Astrocyte (in vitro differentiated cells and primary cell): ENCODE results near the gene ELMO1. TPM values are rescaled to one million over a fixed set of nuclear protein-coding genes. Genes with fewer than 3 reads are reported as not detected.

Source experiments
- DNase-seq: peaks from one replicate; pipeline ENCODE4 v3.0.0-alpha.2; 2010; ENCODE audit warnings: low read depth
- FAIRE-seq: peaks from 2 replicates; lab custom pipeline; 2011; peaks lifted over from hg19 to GRCh38; lab: Jason Lieb, UNC
- H2AFZ ChIP-seq: 2 replicates; pipeline ENCODE4 v1.6.0; 2012; ENCODE audit warnings: low read depth, low read length, inconsistent platforms
- H3K27ac ChIP-seq: 2 replicates; pipeline ENCODE4 v1.5.1; 2011; ENCODE audit warnings: low read depth, low read length, inconsistent platforms
- H3K27me3 ChIP-seq: 2 replicates; pipeline ENCODE4 v1.6.0; 2011; ENCODE audit warnings: low read length, inconsistent platforms; ENCODE audit not compliant: insufficient read depth
- H3K36me3 ChIP-seq: 2 replicates; pipeline ENCODE4 v1.5.1; 2011; ENCODE audit warnings: low read length, inconsistent platforms; ENCODE audit not compliant: insufficient read depth
- H3K4me1 ChIP-seq: 2 replicates; pipeline ENCODE4 v1.5.1; 2011; ENCODE audit warnings: low read length, inconsistent platforms; ENCODE audit not compliant: insufficient read depth
- H3K4me2 ChIP-seq: 2 replicates; pipeline ENCODE4 v1.6.0; 2012; ENCODE audit warnings: low read length, inconsistent platforms
- H3K4me3 ChIP-seq: 2 replicates; pipeline ENCODE4 v1.5.1; 2011; ENCODE audit warnings: low read depth, mild to moderate bottlenecking, low read length, inconsistent platforms; ENCODE audit not compliant: insufficient read depth
- H3K79me2 ChIP-seq: 2 replicates; pipeline ENCODE4 v1.6.0; 2012; ENCODE audit warnings: mild to moderate bottlenecking, low read length, inconsistent platforms; ENCODE audit not compliant: insufficient read depth
- H3K9ac ChIP-seq: 2 replicates; pipeline ENCODE4 v1.6.0; 2012; ENCODE audit warnings: mild to moderate bottlenecking, low read length, inconsistent platforms
- H3K9me3 ChIP-seq: 2 replicates; pipeline ENCODE4 v1.5.1; 2012; ENCODE audit warnings: low read depth, mild to moderate bottlenecking, low read length, inconsistent platforms; ENCODE audit not compliant: insufficient read depth
- H4K20me1 ChIP-seq: 2 replicates; pipeline ENCODE4 v1.6.0; 2012; ENCODE audit warnings: low read length, inconsistent platforms; ENCODE audit not compliant: insufficient read depth
- H3K27ac Mint-ChIP-seq: one replicate; pipeline ENCODE4 v1.8.0; 2021; ENCODE audit warnings: mild to moderate bottlenecking, mixed read lengths; ENCODE audit not compliant: unreplicated experiment
- H3K27me3 Mint-ChIP-seq: one replicate; pipeline ENCODE4 v1.8.0; 2021; ENCODE audit warnings: low read depth, mixed read lengths; ENCODE audit not compliant: unreplicated experiment
- H3K36me3 Mint-ChIP-seq: one replicate; pipeline ENCODE4 v1.8.0; 2021; ENCODE audit warnings: low read depth, mixed read lengths; ENCODE audit not compliant: unreplicated experiment
- H3K4me1 Mint-ChIP-seq: one replicate; pipeline ENCODE4 v1.8.0; 2021; ENCODE audit warnings: low read depth, mixed read lengths; ENCODE audit not compliant: unreplicated experiment
- H3K4me3 Mint-ChIP-seq: one replicate; pipeline ENCODE4 v1.8.0; 2021; ENCODE audit warnings: mild to moderate bottlenecking, moderate library complexity, mixed read lengths; ENCODE audit not compliant: unreplicated experiment
- H3K9me3 Mint-ChIP-seq: one replicate; pipeline ENCODE4 v1.8.0; 2021; ENCODE audit warnings: mild to moderate bottlenecking, mixed read lengths; ENCODE audit not compliant: unreplicated experiment
- EZH2 ChIP-seq: IDR thresholded peaks from 2 replicates; pipeline ENCODE4 v1.6.1; 2012; ENCODE audit warnings: mild to moderate bottlenecking, low read length, inconsistent platforms; ENCODE audit not compliant: insufficient read depth
- total RNA-seq: library from RNA; stranded (reverse); gene quantifications from 2 replicates; pipeline ENCODE4 v1.2.1, GENCODE V29; 2021
- TF ChIP-seq, protein P1 (sequence below): IDR thresholded peaks from 2 replicates; pipeline ENCODE4 v1.5.1; 2011; ENCODE audit warnings: low read depth, mild to moderate bottlenecking, inconsistent platforms, low read length, moderate library complexity; ENCODE audit not compliant: insufficient read depth

Gene ELMO1
- total RNA-seq, 1 donor from 2014 or later: 20.4 TPM

GRCh38 chr7:37085600-37085999, 363.1 kb downstream of the ELMO1 start:
- FAIRE-seq (no peak), DNase-seq (no peak)
- Histone ChIP-seq H3K4me2 (no peak overlapping the region), H3K9ac (no peak overlapping the region), H3K36me3 (no peaks in the 10 kb centered on the region), H4K20me1 (no peaks in the 10 kb centered on the region), H3K4me1 (no peaks in the 10 kb centered on the region), H2AFZ (no peak overlapping the region), H3K4me3 (no peak overlapping the region), H3K79me2 (no peaks in the 10 kb centered on the region), H3K27me3 (no peaks in the 10 kb centered on the region), H3K27ac (no peak overlapping the region), H3K9me3 (no peaks in the 10 kb centered on the region)
- H3K27me3 Mint-ChIP-seq: no peaks in the 10 kb centered on the region
- no peak for TF ChIP-seq EZH2
- TF ChIP-seq, protein P1, sequence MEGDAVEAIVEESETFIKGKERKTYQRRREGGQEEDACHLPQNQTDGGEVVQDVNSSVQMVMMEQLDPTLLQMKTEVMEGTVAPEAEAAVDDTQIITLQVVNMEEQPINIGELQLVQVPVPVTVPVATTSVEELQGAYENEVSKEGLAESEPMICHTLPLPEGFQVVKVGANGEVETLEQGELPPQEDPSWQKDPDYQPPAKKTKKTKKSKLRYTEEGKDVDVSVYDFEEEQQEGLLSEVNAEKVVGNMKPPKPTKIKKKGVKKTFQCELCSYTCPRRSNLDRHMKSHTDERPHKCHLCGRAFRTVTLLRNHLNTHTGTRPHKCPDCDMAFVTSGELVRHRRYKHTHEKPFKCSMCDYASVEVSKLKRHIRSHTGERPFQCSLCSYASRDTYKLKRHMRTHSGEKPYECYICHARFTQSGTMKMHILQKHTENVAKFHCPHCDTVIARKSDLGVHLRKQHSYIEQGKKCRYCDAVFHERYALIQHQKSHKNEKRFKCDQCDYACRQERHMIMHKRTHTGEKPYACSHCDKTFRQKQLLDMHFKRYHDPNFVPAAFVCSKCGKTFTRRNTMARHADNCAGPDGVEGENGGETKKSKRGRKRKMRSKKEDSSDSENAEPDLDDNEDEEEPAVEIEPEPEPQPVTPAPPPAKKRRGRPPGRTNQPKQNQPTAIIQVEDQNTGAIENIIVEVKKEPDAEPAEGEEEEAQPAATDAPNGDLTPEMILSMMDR: no peak
- no peak overlapping the region for H3K4me3 Mint-ChIP-seq
- no peak overlapping the region for H3K27ac Mint-ChIP-seq
- peaks cover 9% of the 10 kb centered on the region for H3K4me1 Mint-ChIP-seq
- H3K9me3 Mint-ChIP-seq: no peaks in the 10 kb centered on the region
- H3K36me3 Mint-ChIP-seq: no peaks in the 10 kb centered on the region

GRCh38 chr7:37084303-37084702, 364.4 kb downstream of the ELMO1 start:
- TF ChIP-seq, protein P1: no peak
- TF ChIP-seq EZH2: no peak
- H3K9ac ChIP-seq: no peak overlapping the region
- H2AFZ ChIP-seq: no peak overlapping the region
- no peak overlapping the region for H3K4me2 ChIP-seq
- Mint-ChIP-seq H3K4me1 (peaks cover 6% of the 10 kb centered on the region), H3K9me3 (no peaks in the 10 kb centered on the region), H3K27me3 (no peaks in the 10 kb centered on the region), H3K4me3 (no peak overlapping the region), H3K27ac (no peak overlapping the region), H3K36me3 (no peaks in the 10 kb centered on the region)
- H3K27me3 ChIP-seq: no peaks in the 10 kb centered on the region
- H3K79me2 ChIP-seq: no peaks in the 10 kb centered on the region
- H3K4me1 ChIP-seq: no peaks in the 10 kb centered on the region
- H3K27ac ChIP-seq: no peak overlapping the region
- H3K9me3 ChIP-seq: no peaks in the 10 kb centered on the region
- DNase-seq: no peak
- no peak for FAIRE-seq
- H4K20me1 ChIP-seq: no peaks in the 10 kb centered on the region
- H3K36me3 ChIP-seq: no peaks in the 10 kb centered on the region
- no peak overlapping the region for H3K4me3 ChIP-seq

DNA sequence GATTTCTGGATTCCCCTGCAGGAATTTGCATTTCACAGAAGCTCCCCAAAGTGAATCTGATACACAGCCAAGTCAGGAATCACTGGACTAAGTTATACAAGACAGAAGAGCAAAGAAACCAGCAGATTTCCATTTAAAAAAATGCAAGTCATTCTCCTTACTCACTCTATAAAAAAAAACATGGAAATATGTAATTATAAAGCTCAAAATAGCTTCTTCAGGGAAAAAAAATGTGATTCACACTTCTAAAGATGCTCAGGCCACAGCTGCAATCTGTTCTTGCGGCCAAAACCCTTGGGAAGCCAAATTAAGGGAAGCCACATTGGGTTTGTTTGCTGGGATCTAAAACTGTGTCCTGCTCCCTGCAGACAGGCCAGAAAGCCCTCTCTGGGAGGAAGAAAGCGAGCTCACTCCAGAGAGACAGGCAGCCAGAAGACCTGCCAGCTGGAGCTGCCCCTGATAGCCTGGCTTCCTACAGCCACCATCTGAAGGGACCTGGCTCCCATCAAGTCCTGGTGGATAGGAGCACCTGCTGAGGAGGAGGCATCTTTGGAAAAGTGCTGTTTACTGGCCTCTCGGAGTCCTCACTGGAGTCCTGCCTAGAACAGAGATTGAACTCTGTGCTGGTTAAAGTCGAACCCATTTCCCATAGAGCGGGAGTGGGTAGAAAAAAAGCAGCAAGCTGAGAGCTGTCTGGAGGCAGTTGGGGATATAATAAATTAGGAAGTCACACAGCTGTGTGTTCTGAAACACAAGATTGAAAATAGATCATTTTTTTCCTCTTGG, 365.2 kb downstream of the ELMO1 start:
- no peaks in the 10 kb centered on the region for H3K36me3 Mint-ChIP-seq
- Histone ChIP-seq H3K4me2 (no peak overlapping the region), H3K4me1 (no peaks in the 10 kb centered on the region), H3K27ac (peak overlapping the region; percentile 5), H4K20me1 (no peaks in the 10 kb centered on the region), H3K27me3 (no peaks in the 10 kb centered on the region), H3K9me3 (no peaks in the 10 kb centered on the region), H3K79me2 (no peaks in the 10 kb centered on the region), H3K4me3 (no peak overlapping the region), H3K36me3 (no peaks in the 10 kb centered on the region), H2AFZ (no peak overlapping the region), H3K9ac (no peak overlapping the region)
- H3K27me3 Mint-ChIP-seq: no peaks in the 10 kb centered on the region
- H3K9me3 Mint-ChIP-seq: no peaks in the 10 kb centered on the region
- peaks cover 6% of the 10 kb centered on the region for H3K4me1 Mint-ChIP-seq
- DNase-seq (peak; percentile 49), FAIRE-seq (no peak)
- no peak for TF ChIP-seq EZH2
- TF ChIP-seq, protein P1: no peak
- H3K27ac Mint-ChIP-seq: peak overlapping the region; percentile 20
- H3K4me3 Mint-ChIP-seq: no peak overlapping the region
